HCT116 (cell line): Measurements from ENCODE around the gene TBXT.

Experiments used
- CEBPB ChIP-seq: IDR thresholded peaks from 2 replicates; pipeline ENCODE4 v1.6.1; 2012; ENCODE audit warnings: low read depth
- CTCF ChIP-seq, 3 experiments: fragments of 200-600 bp in 1 of 3; sonication (generic) in 1 of 3; IDR thresholded peaks in 2 of 3; conservative IDR thresholded peaks in 1 of 3; 2 replicates each; pipeline ENCODE4 v1.5.1; 2012 to 2017; ENCODE audit warnings: low read depth in 2 of 3, low read length in 2 of 3, antibody characterized with exemption in 1 of 3, borderline replicate concordance in 1 of 3, control low read depth in 1 of 3, mild to moderate bottlenecking in 1 of 3, mixed read lengths in 1 of 3, mixed run types in 1 of 3, moderate library complexity in 1 of 3; ENCODE audit not compliant: insufficient read depth in 1 of 3
- EZH2phosphoT487 ChIP-seq: fragments of 200-600 bp; IDR thresholded peaks from 2 replicates; pipeline ENCODE4 v1.6.1; 2018; ENCODE audit warnings: antibody characterized with exemption, borderline replicate concordance
- MAX ChIP-seq: IDR thresholded peaks from 2 replicates; pipeline ENCODE4 v1.6.1; 2012
- POLR2A ChIP-seq: IDR thresholded peaks from 2 replicates; pipeline ENCODE4 v1.7.0; 2011; ENCODE audit warnings: borderline replicate concordance; ENCODE audit not compliant: insufficient read depth, insufficient read length; ENCODE audit errors: extremely low read depth
- RAD21 ChIP-seq: IDR thresholded peaks from 2 replicates; pipeline ENCODE4 v1.6.1; 2012; ENCODE audit warnings: low read depth, mild to moderate bottlenecking
- REST ChIP-seq: IDR thresholded peaks from 2 replicates; pipeline ENCODE4 v1.6.1; 2012; ENCODE audit warnings: low read depth
- SIN3A ChIP-seq: IDR thresholded peaks from 2 replicates; pipeline ENCODE4 v1.6.1; 2012; ENCODE audit warnings: low read depth
- TCF7L2 ChIP-seq: IDR thresholded peaks from 2 replicates; pipeline ENCODE4 v1.7.0; 2011; ENCODE audit warnings: borderline replicate concordance, inconsistent platforms; ENCODE audit not compliant: insufficient read depth, insufficient read length; ENCODE audit errors: extremely low read depth
- ZBTB33 ChIP-seq: IDR thresholded peaks from 2 replicates; pipeline ENCODE4 v1.6.1; 2011; ENCODE audit warnings: mild to moderate bottlenecking, low read length, moderate library complexity; ENCODE audit not compliant: insufficient replicate concordance; ENCODE audit errors: extremely low read depth
- ZNF274 ChIP-seq: fragments of 200-500 bp; sonication (Bioruptor generic); IDR thresholded peaks from 2 replicates; pipeline ENCODE4 v1.6.1; 2014; ENCODE audit warnings: mild to moderate bottlenecking, low read depth, low read length, inconsistent platforms

- TF ChIP-seq CTCF (IDR thresholded peaks at IDR 0.05 in 2 of 3, conservative IDR thresholded peaks at IDR 0.05 in 1 of 3; ENCODE audit: borderline replicate concordance in 1 of 3, insufficient read depth in 1 of 3, low read depth in 2 of 3, low read length in 2 of 3) (no peak), EZH2phosphoT487 (no peak), POLR2A (no peak), CEBPB (no peak), RAD21 (no peak), ZBTB33 (no peak), ZNF274 (no peak), REST (no peak), MAX (no peak), SIN3A (no peak), TCF7L2 (no peak)
Measured at GRCh38 chr6:166165558-166166313, 1.9 kb downstream of the TBXT start.
